HG02763 (cell line): ENCODE measurements around the gene TMEM97.
"Not testable (repeated sequence)": the region's sequence is repeated elsewhere in the genome, so short reads cannot be mapped to it uniquely, and the experiment has no call there.

Experiments used
- ATAC-seq: cut with Tn5 transposase; IDR thresholded peaks from one replicate; pipeline ENCODE4 v1.9.1; 2021; ENCODE audit warnings: mild to moderate bottlenecking, moderate library complexity; ENCODE audit not compliant: unreplicated experiment

TMEM97 gene

GRCh38 chr17:28335959-28336871 is 17.2 kb downstream of the TMEM97 start:
- ATAC-seq: no peak

- no peak for ATAC-seq
Measured at GRCh38 chr17:28338056-28338768, 19.2 kb downstream of the TMEM97 start.

GRCh38 chr17:28338769-28339212 is 19.8 kb downstream of the TMEM97 start:
- not testable (repeated sequence) for ATAC-seq

- ATAC-seq: no peak
Measured at GRCh38 chr17:28339431-28339830, 20.4 kb downstream of the TMEM97 start.

- no peak for ATAC-seq
Measured at GRCh38 chr17:28340374-28340773, 21.4 kb downstream of the TMEM97 start.

- ATAC-seq: no peak
Measured at GRCh38 chr17:28341516-28341915, 22.5 kb downstream of the TMEM97 start.

- ATAC-seq: no peak
Measured at GRCh38 chr17:28342313-28342712, 23.3 kb downstream of the TMEM97 start.

- ATAC-seq: no peak
Measured at GRCh38 chr17:28343491-28343932, 24.5 kb downstream of the TMEM97 start.

- no peak for ATAC-seq
Measured at GRCh38 chr17:28344011-28344410, 25.0 kb downstream of the TMEM97 start.

- ATAC-seq: no peak
Measured at GRCh38 chr17:28344435-28344901, 25.5 kb downstream of the TMEM97 start.

GRCh38 chr17:28345419-28346198 is 26.6 kb downstream of the TMEM97 start:
- no peak for ATAC-seq

- ATAC-seq: no peak
Measured at GRCh38 chr17:28346199-28346580, 27.2 kb downstream of the TMEM97 start.

GRCh38 chr17:28346746-28347246 is 27.8 kb downstream of the TMEM97 start:
- ATAC-seq: no peak

- ATAC-seq: no peak
Measured at GRCh38 chr17:28347261-28347891, 28.4 kb downstream of the TMEM97 start.

GRCh38 chr17:28348979-28349378 is 30.0 kb downstream of the TMEM97 start:
- no peak for ATAC-seq

- no peak for ATAC-seq
Measured at GRCh38 chr17:28350271-28350670, 31.3 kb downstream of the TMEM97 start.

GRCh38 chr17:28357061-28357900 is 38.3 kb downstream of the TMEM97 start, which contains the start of gene POLDIP2:
Gene POLDIP2 (minus strand): TSS chr17:28357527. CDS start chr17:28357448, 79 bp downstream.
- ATAC-seq: peak; percentile 95

- ATAC-seq: no peak
Measured at GRCh38 chr17:28357901-28358197, 38.8 kb downstream of the TMEM97 start.

GRCh38 chr17:28363186-28363585 is 44.2 kb downstream of the TMEM97 start:
- no peak for ATAC-seq
